ENCODE measurements around the gene CIAO3.

DNA sequence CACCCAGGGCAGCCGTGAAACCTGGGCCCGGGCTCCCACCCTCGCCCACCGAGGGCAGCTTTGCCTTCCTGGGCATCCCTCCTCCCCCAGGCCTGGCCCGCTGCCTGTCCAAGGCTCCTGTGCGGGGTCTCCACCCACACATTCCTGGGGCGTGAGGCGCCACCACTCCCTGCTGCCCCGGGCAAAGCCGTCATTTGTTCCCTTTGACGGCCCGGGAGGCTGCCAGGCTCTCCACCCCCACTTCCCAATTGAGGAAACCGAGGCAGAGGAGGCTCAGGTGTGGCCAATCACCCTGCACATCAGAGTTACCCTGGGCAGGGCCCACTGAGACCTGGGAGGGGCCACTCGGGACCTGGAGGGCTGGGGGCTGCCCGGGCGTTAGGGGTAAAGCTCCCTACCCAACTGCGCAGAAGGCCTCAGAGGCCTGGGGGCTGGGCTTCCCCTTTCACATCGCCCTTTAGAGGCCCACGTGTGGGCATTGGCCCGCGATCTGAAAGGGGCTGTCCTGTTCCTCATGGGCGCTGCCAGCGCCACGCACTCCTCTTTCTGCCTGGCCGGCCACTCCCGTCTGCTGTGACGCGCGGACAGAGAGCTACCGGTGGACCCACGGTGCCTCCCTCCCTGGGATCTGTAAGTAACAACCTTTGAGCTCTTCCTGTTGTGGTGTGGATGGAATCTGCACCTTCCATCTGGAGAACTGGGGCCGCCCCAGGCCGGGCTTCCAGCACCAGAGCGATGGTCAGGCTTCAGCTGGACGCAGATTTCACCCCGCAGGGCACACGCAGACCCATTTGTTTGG lies 19.9 kb upstream of the CIAO3 start, which contains the start of gene MSLN:
- TF ChIP-seq CTCF (IDR thresholded peaks at IDR 0.05): no peak
- TF ChIP-seq POLR2A (IDR thresholded peaks at IDR 0.05): no peak
